EH (cell line): ENCODE measurements around the gene AUH.
A peak's percentile ranks its signal among the peaks of the same experiment; 100 is the strongest.
"Not testable (repeated sequence)": the region's sequence is repeated elsewhere in the genome, so short reads cannot be mapped to it uniquely, and the experiment has no call there.

ENCODE experiments used
- DNase-seq: peaks from one replicate; pipeline ENCODE4 v3.0.0-alpha.2; 2015; ENCODE audit warnings: low read depth

Gene AUH

DNA sequence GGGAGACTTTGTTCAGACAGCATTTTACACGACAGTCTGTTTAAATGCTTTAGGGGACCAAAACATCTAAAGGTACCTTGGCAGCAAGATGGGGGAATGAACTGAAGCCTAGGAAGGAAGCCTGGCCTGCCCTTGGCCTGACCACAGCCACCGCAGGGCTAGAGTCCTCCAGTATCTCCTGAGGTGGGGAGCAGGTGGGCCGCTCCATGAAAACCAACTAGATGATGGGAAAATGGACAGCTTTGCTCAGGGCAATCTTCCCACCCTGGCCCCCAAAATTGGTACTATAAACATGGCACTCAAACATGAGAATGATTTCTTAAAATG lies 153.3 kb downstream of the AUH start:
- no peak for DNase-seq

- DNase-seq, result peak; percentile 39
Measured at GRCh38 chr9:91207729-91208418, 153.8 kb downstream of the AUH start.

DNA sequence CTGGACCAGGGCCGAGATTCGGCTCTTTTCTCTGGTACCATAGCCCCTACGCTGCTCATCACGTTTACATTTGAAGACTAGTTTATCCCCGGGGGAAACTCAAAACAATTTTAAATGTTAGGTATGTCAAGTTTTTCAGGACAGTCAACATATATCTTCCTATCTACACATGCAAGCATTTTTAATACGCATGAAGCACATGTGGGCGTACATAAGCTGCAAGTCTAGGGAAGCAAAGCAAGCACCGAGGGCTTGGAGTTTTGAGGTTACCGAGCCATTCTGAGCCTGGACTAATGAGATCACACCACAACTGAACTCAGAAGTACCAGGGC lies 154.4 kb downstream of the AUH start:
- DNase-seq, result no peak

- no peak for DNase-seq
Measured at GRCh38 chr9:91206806-91207205, 154.9 kb downstream of the AUH start.

- DNase-seq, result no peak
Measured at GRCh38 chr9:91202736-91203283, 158.9 kb downstream of the AUH start.

- no peak for DNase-seq
Measured at GRCh38 chr9:91200692-91201336, 160.9 kb downstream of the AUH start.

GRCh38 chr9:91199739-91200497 lies 161.8 kb downstream of the AUH start:
- DNase-seq, result no peak

- DNase-seq, result not testable (repeated sequence)
Measured at GRCh38 chr9:91198881-91199280, 162.8 kb downstream of the AUH start.

DNA sequence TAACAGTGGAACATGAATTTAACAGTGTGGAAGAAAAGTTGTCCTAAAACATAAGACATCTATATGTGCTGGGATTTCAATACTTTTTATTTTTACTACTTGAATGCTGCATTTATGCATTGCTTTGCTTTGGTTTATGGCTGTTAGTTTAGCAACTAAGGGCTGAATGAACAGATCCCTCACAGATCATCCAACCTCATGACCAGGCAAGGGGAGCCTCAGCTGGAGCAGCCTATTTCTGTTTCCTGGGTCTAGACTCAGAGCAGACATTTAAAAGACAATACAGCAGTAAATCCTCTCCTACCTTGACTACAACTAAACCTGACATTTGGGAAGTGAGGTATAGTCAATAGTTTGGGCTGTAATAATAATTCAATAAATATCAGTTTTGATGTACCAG lies 163.3 kb downstream of the AUH start:
- no peak for DNase-seq

GRCh38 chr9:91197232-91198181 lies 164.2 kb downstream of the AUH start:
- peak; percentile 94 for DNase-seq

- no peak for DNase-seq
Measured at GRCh38 chr9:91196103-91196950, 165.4 kb downstream of the AUH start.

DNA sequence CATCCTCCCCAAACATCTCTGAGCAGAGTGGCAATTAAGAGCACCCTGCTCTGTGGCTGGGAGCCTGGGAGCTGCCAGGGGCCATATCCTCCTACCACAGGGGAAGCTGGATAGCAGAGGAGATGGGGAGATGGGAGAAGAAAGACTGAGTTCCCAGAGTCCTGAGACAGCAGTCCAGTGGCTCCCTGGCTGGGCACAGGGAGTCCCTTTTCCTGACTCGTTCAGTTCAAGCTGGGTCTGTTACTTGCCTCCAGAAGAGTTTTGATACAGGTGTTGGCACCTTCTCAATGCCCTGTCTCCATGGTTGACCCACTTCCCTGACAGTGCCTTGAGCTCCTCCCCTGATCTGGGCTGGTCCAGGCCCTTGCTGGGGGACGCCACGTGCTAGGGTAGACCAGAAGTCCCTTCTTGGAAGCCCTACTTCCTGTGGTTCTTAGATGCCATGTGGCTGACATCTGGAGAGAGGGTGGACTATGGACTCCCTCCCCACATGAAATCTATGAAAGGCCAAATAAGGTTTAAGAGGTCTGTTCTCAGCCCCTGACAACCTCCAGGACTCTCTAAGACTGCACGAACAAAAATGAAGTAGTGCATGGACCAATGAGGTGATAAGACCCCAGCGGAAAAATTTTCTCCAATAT lies 166.2 kb downstream of the AUH start:
- DNase-seq, result no peak

- peak; percentile 94 for DNase-seq
Measured at GRCh38 chr9:91193658-91194391, 167.9 kb downstream of the AUH start.

GRCh38 chr9:91193087-91193657 lies 168.5 kb downstream of the AUH start:
- peak; percentile 100 for DNase-seq

- peak; percentile 29 for DNase-seq
Measured at GRCh38 chr9:91192381-91193086, 169.2 kb downstream of the AUH start.

DNA sequence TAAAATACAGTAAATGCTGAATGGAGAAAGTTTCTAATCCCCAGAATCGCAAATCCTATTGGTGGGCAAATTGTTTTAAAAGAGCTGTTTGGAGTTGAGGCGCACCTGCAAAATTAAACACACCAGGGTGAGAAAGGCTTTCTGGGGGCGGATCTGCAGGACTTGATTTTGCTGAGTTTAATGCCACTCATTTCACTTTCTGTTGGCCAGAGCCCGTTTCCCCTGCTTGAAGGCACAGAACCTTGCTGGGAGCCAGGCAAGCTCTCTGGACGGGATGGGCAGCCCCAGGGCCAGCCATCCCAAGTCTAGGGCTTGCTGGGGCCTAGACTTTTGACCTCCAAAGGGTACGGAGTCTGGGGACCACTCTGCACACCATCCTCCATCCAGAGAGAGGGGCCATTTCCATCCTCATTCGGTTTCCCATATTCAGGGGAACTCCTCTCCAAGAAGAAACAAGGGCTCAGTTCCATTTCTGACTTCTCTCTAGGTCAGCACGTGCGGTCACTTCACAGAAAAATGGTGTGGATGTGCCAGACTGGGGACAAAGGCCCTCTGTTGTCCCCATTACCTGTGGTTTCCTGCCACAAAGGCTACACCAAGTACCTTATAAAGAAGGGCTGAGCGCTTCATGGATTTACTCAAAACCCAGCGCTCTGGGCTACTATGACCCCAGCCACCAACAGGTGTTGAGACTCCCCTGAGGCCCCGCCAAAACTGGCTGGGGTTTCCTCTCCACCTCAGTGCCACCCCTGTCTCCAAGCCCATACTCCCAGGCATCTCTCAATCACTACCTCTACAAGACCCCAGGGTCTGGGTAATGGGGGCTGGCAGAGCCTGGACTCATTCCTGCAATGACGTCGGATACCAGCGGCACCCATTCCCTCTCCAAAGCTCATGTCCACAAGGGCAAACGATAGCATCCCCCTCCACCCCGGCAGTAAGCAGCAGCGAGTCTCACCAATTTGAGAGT lies 170.0 kb downstream of the AUH start:
- no peak for DNase-seq

DNA sequence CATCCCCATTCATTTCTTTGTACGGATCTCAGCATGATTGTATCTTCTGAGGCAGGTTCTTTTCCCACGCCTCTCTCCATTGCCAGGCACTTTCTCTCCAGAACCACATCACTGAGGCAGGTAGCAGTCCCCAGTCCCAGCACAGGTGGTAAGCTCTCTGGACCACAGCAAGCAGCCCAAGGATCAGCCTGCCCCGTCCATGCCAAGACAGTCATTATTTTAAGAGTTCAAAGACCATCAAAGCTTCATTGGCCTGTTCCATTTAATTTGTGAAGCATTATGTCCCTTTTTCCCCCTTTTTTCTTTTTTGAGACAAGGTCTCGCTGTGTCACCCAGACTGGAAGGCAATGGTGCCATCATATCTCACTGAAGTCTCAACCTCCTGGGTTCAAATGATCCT lies 171.7 kb downstream of the AUH start:
- no peak for DNase-seq
